OCI-LY1 (cell line): Measurements from ENCODE around the gene SLC9A9.

ENCODE experiments used
- H2AFZ ChIP-seq: fragments of 200-600 bp; sonication (generic), shearing (Covaris generic); 2 replicates; pipeline ENCODE4 v1.6.0; 2014; ENCODE audit warnings: antibody characterized with exemption, mild to moderate bottlenecking, low read length
- H3F3A ChIP-seq: fragments of 200-600 bp; sonication (generic), shearing (Covaris generic); 2 replicates; pipeline ENCODE4 v1.6.0; 2014; ENCODE audit warnings: mild to moderate bottlenecking, antibody characterized with exemption, low read length, moderate library complexity; ENCODE audit not compliant: insufficient read depth
- H3K27ac ChIP-seq: fragments of 200-600 bp; sonication (generic); 2 replicates; pipeline ENCODE4 v1.5.1; 2014; ENCODE audit warnings: low read length, mixed run types, mild to moderate bottlenecking, low read depth; ENCODE audit not compliant: poor library complexity, severe bottlenecking
- H3K27me3 ChIP-seq: fragments of 200-600 bp; sonication (generic); 2 replicates; pipeline ENCODE4 v1.6.0; 2014; ENCODE audit warnings: antibody characterized with exemption, mild to moderate bottlenecking, low read length, moderate library complexity; ENCODE audit not compliant: insufficient read depth
- H3K36me3 ChIP-seq: fragments of 200-600 bp; sonication (generic); 2 replicates; pipeline ENCODE4 v1.6.1; 2014; ENCODE audit warnings: mild to moderate bottlenecking, antibody characterized with exemption, low read length, moderate library complexity, mixed read lengths; ENCODE audit not compliant: insufficient read depth
- H3K4me1 ChIP-seq: fragments of 200-600 bp; sonication (generic); 2 replicates; pipeline ENCODE4 v1.5.1; 2014; ENCODE audit warnings: mild to moderate bottlenecking, low read length, moderate library complexity; ENCODE audit not compliant: insufficient read depth, severe bottlenecking
- H3K4me2 ChIP-seq: fragments of 200-600 bp; sonication (generic), shearing (Covaris generic); 2 replicates; pipeline ENCODE4 v1.6.1; 2014; ENCODE audit warnings: low read length
- H3K4me3 ChIP-seq: fragments of 200-600 bp; sonication (generic); 2 replicates; pipeline ENCODE4 v1.5.1; 2014; ENCODE audit warnings: low read length, low read depth, mild to moderate bottlenecking, mixed read lengths; ENCODE audit not compliant: poor library complexity, severe bottlenecking
- H3K79me2 ChIP-seq: fragments of 200-600 bp; shearing (Covaris generic); 2 replicates; pipeline ENCODE4 v1.6.1; 2016; ENCODE audit warnings: mixed run types, low read length, mixed read lengths; ENCODE audit not compliant: insufficient read depth
- H3K9ac ChIP-seq: fragments of 200-600 bp; sonication (generic), shearing (Covaris generic); 2 replicates; pipeline ENCODE4 v1.6.1; 2014; ENCODE audit warnings: mild to moderate bottlenecking, low read length, mixed read lengths
- H3K9me2 ChIP-seq: fragments of 200-600 bp; sonication (generic), shearing (Covaris generic); 2 replicates; pipeline ENCODE4 v1.6.1; 2014; ENCODE audit warnings: low read depth, mild to moderate bottlenecking, low read length, mixed read lengths
- H3K9me3 ChIP-seq: fragments of 200-600 bp; shearing (Covaris generic); 2 replicates; pipeline ENCODE4 v1.6.1; 2014; ENCODE audit warnings: low read length, mixed read lengths
- H4K20me1 ChIP-seq: fragments of 200-600 bp; sonication (generic), shearing (Covaris generic); 2 replicates; pipeline ENCODE4 v1.6.0; 2016; ENCODE audit warnings: mild to moderate bottlenecking, low read length; ENCODE audit not compliant: insufficient read depth
- CTCF ChIP-seq: fragments of 200-600 bp; sonication (generic), shearing (Covaris generic); IDR thresholded peaks from 2 replicates; pipeline ENCODE4 v1.5.1; 2017; ENCODE audit warnings: mild to moderate bottlenecking, antibody characterized with exemption, low read length, moderate library complexity, mixed read lengths
- EZH2 ChIP-seq: fragments of 200-600 bp; sonication (generic), shearing (Covaris generic); IDR thresholded peaks from 2 replicates; pipeline ENCODE4 v1.8.0; 2017; ENCODE audit warnings: borderline replicate concordance, mixed run types, mild to moderate bottlenecking, antibody characterized with exemption, low read length, moderate library complexity, mixed read lengths

Gene SLC9A9

GRCh38 chr3:143222981-143223380 is 625.3 kb downstream of the SLC9A9 start:
- Histone ChIP-seq H3K79me2 (no peaks in the 10 kb centered on the region), H3K9ac (no peak overlapping the region), H3F3A (no peaks in the 10 kb centered on the region), H3K36me3 (no peaks in the 10 kb centered on the region), H3K4me1 (no peaks in the 10 kb centered on the region), H2AFZ (no peak overlapping the region), H3K27ac (no peak overlapping the region), H3K4me3 (no peak overlapping the region), H3K9me2 (no peaks in the 10 kb centered on the region), H3K27me3 (no peaks in the 10 kb centered on the region), H3K4me2 (no peak overlapping the region), H4K20me1 (no peaks in the 10 kb centered on the region), H3K9me3 (no peaks in the 10 kb centered on the region)
- TF ChIP-seq CTCF (no peak), EZH2 (no peak)

GRCh38 chr3:143222505-143222904 is 625.8 kb downstream of the SLC9A9 start:
- no peak for TF ChIP-seq EZH2
- no peak for TF ChIP-seq CTCF
- Histone ChIP-seq H3K79me2 (no peaks in the 10 kb centered on the region), H3K9me2 (no peaks in the 10 kb centered on the region), H4K20me1 (no peaks in the 10 kb centered on the region), H3K4me2 (no peak overlapping the region), H3F3A (no peaks in the 10 kb centered on the region), H3K36me3 (no peaks in the 10 kb centered on the region), H2AFZ (no peak overlapping the region), H3K4me3 (no peak overlapping the region), H3K27ac (no peak overlapping the region), H3K9ac (no peak overlapping the region), H3K4me1 (no peaks in the 10 kb centered on the region), H3K9me3 (no peaks in the 10 kb centered on the region), H3K27me3 (no peaks in the 10 kb centered on the region)

GRCh38 chr3:143221446-143221845 is 626.8 kb downstream of the SLC9A9 start:
- H3K27me3 ChIP-seq, result no peaks in the 10 kb centered on the region
- no peaks in the 10 kb centered on the region for H3K9me2 ChIP-seq
- H3K27ac ChIP-seq, result no peak overlapping the region
- no peak for TF ChIP-seq EZH2
- TF ChIP-seq CTCF, result no peak
- no peaks in the 10 kb centered on the region for H3F3A ChIP-seq
- H4K20me1 ChIP-seq, result no peaks in the 10 kb centered on the region
- H3K4me2 ChIP-seq, result no peak overlapping the region
- no peaks in the 10 kb centered on the region for H3K36me3 ChIP-seq
- no peaks in the 10 kb centered on the region for H3K9me3 ChIP-seq
- no peaks in the 10 kb centered on the region for H3K4me1 ChIP-seq
- no peaks in the 10 kb centered on the region for H3K79me2 ChIP-seq
- H2AFZ ChIP-seq, result no peak overlapping the region
- H3K9ac ChIP-seq, result no peak overlapping the region
- H3K4me3 ChIP-seq, result no peak overlapping the region
